Mononuclear cell (primary cell): Measurements from ENCODE around the gene CTU1. TPM values are rescaled to one million over a fixed set of nuclear protein-coding genes. Genes with fewer than 3 reads are reported as not detected.

ENCODE experiments used
- H3K27me3 ChIP-seq: 2 replicates; pipeline ENCODE4 v1.6.0; 2011; ENCODE audit warnings: low read length, control low read depth; ENCODE audit not compliant: insufficient read depth
- H3K4me1 ChIP-seq: 2 replicates; pipeline ENCODE4 v1.5.1; 2011; ENCODE audit warnings: mild to moderate bottlenecking, low read length, control low read depth; ENCODE audit not compliant: insufficient read depth
- H3K4me3 ChIP-seq: 2 replicates; pipeline ENCODE4 v1.5.1; 2011; ENCODE audit warnings: mild to moderate bottlenecking, low read length, moderate library complexity
- H3K9me3 ChIP-seq: 2 replicates; pipeline ENCODE4 v1.5.1; 2011; ENCODE audit warnings: low read depth, mild to moderate bottlenecking, control low read depth, low read length
- total RNA-seq: library from RNA; depleted of rRNA; stranded (reverse); fragments of >200 nt; gene quantifications from one replicate; pipeline ENCODE4 v1.2.3, GENCODE V29; 2012

CTU1 gene
- total RNA-seq, 1 donor, result 1.9 TPM

DNA sequence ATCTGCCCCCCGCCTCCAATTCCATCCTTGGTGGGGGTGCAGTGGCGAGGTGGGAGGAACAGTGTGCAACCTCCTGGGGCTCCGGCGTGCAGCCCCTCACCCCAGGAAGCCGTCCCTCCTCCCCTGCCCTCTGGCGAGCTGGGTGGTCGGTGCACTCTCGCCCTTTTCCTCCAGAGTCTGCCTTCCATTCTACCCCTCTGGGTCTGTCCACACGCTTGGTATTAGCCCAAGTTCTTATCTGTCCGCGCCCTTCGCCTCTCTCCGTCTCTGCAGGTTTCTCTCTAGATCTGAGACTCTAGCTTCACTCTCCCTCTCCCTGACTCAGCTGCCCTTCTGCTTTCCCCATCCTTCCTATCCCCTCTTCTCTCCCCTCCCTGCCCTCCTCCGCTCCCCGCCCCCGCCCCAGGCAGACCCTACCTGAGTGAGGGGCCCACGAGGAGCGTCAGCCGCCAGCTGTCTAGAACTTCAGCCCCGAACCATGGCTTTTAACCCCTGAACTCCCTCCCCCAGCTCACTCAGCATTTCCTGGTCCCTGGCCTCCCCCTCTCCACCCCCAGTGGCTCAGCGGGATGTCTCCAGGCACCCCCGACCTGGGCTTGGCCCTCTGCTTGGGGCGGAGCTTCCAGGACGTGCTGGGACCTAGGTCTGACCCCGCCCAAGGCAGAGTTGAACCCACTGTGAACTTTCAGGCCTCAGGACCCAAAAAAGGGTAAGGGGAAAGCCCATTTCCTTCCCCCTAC, 42.8 kb downstream of the CTU1 start:
- Histone ChIP-seq H3K4me1 (no peaks in the 10 kb centered on the region), H3K4me3 (no peak overlapping the region), H3K9me3 (no peaks in the 10 kb centered on the region), H3K27me3 (peaks cover 17% of the 10 kb centered on the region)

DNA sequence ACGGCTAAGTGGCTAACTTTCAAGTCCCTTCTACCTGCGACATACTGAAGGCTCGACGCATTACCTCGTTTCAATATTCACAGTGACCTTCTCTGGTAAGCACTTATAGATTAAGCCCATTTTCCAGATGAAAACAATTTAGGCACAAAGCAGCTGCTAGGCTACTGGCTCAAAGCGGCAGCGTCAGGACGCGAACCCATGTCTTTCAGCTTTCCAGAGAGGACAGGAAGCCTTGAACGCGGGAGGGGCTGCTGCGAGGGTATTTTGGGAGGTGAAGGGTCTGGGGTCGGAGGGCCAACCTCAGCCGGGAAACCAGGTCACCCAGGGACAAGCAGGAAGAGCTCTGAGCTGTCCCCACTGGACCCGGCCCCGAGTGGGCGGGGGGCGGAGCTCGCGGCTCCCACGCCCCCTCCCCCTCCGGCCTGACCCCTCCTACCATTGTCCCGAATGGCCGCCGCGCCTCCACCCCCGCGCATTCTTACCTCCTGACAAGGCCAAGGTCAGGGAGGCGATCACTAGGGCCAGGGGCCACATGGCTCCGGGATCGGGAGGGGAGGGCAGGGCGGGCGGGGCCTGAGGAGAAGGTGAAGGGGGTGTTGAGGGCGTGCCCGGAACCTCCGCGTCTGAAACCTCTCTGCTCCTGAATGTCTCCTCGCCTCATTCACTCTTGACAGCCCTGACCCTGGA, 43.5 kb downstream of the CTU1 start, which contains the start of gene KLK13:
Gene KLK13, minus strand, starts transcription at position 559 of the 687 bp plus-strand sequence. Its CDS starts 25 bp downstream, at position 534.
- Histone ChIP-seq H3K27me3 (peaks cover 17% of the 10 kb centered on the region), H3K4me1 (no peaks in the 10 kb centered on the region), H3K4me3 (no peak within 1 kb of the TSS), H3K9me3 (no peaks in the 10 kb centered on the region)

DNA sequence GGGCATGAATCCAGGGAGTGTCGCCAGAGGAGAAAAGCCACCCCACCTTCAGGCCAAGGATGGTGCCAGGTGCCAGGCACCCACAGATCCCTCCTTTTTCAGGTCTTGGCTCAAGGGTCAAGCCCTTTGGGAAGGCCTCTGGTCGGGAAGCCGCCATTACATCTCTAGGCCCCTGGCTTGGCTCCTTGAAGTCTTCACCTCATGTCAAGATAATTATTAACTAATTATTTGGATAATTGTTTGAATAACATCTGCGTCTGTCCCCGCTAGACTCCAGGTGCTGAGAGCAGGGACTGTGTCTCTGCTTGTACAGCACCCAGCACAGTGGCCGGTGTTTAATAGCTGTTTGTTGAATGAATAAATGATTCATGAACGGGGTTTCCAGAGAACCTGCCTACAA, 44.5 kb downstream of the CTU1 start:
- no peaks in the 10 kb centered on the region for H3K4me1 ChIP-seq
- H3K4me3 ChIP-seq, result no peak overlapping the region
- no peaks in the 10 kb centered on the region for H3K9me3 ChIP-seq
- H3K27me3 ChIP-seq, result peaks cover 17% of the 10 kb centered on the region

DNA sequence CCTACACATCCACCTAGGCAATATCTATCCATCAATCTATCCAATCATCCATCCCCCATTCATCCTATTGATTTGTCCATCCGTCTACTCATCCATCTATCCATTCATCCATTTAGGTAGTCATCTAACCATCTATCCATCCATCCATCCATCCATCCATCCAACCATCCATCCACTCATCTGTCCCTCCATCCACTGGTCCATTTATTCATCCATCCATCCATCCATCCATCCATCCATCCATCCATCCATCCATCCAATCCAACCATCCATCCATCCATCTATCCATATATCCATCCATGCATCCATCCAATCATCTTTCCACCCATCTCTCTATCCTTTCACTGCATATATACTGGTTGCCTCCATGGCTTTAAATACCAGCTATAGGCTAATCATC, 47.2 kb downstream of the CTU1 start:
- Histone ChIP-seq H3K4me1 (no peaks in the 10 kb centered on the region), H3K27me3 (peaks cover 17% of the 10 kb centered on the region), H3K4me3 (no peak overlapping the region), H3K9me3 (no peaks in the 10 kb centered on the region)

DNA sequence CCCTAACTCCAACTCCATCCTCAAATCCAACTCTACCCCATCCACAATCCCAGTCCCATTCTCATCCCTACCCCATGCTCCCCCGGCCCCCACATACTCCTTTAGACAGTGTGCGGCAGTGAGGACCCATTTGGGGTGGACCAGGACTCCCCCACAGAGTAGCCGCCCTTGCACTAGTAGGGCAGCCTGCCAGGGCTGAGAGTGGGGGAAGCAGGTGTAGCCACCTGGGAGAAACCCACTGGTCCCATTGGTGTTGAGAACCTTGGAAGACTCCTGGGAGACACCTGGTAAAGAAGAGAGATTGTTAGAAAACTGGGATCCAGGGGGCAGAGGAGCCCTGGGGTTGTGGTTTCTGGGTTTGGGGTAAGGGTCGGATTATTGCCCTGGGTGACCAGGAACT, 47.9 kb downstream of the CTU1 start:
- Histone ChIP-seq H3K27me3 (peaks cover 13% of the 10 kb centered on the region), H3K4me3 (no peak overlapping the region), H3K4me1 (no peaks in the 10 kb centered on the region), H3K9me3 (no peaks in the 10 kb centered on the region)

DNA sequence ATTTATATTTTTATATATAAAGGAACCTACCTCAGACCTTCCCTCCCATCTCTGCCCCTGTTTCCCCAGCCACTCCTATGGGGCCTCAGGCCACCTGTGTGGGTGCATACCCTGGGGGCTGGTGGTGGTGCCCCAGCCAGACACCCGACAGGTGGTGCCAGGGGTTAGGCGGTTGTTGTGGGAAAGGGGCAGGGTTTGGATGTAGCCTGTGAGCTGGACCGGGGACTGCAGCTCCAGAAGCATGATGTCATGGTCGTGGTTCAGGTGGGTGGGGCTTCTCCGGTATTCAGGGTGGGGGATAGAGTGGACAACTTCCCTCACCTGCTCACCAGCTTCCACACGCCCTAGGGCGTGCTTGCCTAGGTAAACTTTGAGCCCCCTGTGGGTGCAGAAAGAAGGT, 48.5 kb downstream of the CTU1 start:
- peaks cover 13% of the 10 kb centered on the region for H3K27me3 ChIP-seq
- no peaks in the 10 kb centered on the region for H3K9me3 ChIP-seq
- H3K4me1 ChIP-seq, result no peaks in the 10 kb centered on the region
- H3K4me3 ChIP-seq, result no peak overlapping the region

DNA sequence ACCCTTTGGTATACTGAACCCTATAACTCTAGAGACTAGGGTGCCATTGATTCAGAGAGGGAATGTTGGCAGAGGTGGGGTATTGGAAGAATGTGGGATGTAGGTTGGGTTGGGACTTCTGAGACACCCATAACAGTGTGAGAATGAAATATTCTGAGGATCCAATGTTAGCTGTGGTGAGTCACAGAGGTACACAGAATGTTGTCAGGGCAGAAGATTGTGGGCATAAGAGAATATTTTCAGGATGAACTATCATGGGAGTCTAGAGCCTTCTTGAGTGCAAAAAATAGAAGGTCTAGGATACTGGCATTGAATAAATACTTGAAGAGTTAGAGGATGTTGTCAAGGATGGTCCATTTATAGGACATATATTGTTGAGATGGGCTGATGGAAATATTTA, 52.3 kb downstream of the CTU1 start:
- Histone ChIP-seq H3K9me3 (no peaks in the 10 kb centered on the region), H3K27me3 (no peaks in the 10 kb centered on the region), H3K4me1 (no peaks in the 10 kb centered on the region), H3K4me3 (no peak overlapping the region)

Other genes with a start within 250 kb of the CTU1 start
- gene KLK2, start 235.0 kb downstream of the CTU1 start, total RNA-seq, result 0.31 TPM
- 0.21 TPM for gene KLK4, start 197.0 kb downstream of the CTU1 start, total RNA-seq
- gene KLK5, start 155.4 kb downstream of the CTU1 start, total RNA-seq, result not detected
- gene KLK6, start 138.8 kb downstream of the CTU1 start, total RNA-seq, result not detected
- not detected for gene KLK7, start 124.5 kb downstream of the CTU1 start, total RNA-seq
- gene KLK8, start 106.8 kb downstream of the CTU1 start, total RNA-seq, result not detected
- gene KLK10, start 88.7 kb downstream of the CTU1 start, total RNA-seq, result not detected
- gene KLK11, start 81.8 kb downstream of the CTU1 start, total RNA-seq, result not detected
- not detected for gene KLK12, start 73.4 kb downstream of the CTU1 start, total RNA-seq
- not detected for gene KLK13, start 43.3 kb downstream of the CTU1 start, total RNA-seq
- gene KLK14, start 25.5 kb downstream of the CTU1 start, total RNA-seq, result 0.10 TPM
- gene SIGLEC9, start 16.5 kb upstream of the CTU1 start, total RNA-seq, result 9.4 TPM
- 6.0 TPM for gene SIGLEC7, start 33.9 kb upstream of the CTU1 start, total RNA-seq
- 24.5 TPM for gene CD33, start 116.7 kb upstream of the CTU1 start, total RNA-seq
- not detected for gene SIGLECL1, start 142.7 kb upstream of the CTU1 start, total RNA-seq
- not detected for gene IGLON5, start 203.2 kb upstream of the CTU1 start, total RNA-seq
- gene VSIG10L, start 233.7 kb upstream of the CTU1 start, total RNA-seq, result 0.10 TPM